ENCODE data around the gene TOP1.
A peak's percentile ranks its signal among the peaks of the same experiment; 100 is the strongest.

Gene TOP1

DNA sequence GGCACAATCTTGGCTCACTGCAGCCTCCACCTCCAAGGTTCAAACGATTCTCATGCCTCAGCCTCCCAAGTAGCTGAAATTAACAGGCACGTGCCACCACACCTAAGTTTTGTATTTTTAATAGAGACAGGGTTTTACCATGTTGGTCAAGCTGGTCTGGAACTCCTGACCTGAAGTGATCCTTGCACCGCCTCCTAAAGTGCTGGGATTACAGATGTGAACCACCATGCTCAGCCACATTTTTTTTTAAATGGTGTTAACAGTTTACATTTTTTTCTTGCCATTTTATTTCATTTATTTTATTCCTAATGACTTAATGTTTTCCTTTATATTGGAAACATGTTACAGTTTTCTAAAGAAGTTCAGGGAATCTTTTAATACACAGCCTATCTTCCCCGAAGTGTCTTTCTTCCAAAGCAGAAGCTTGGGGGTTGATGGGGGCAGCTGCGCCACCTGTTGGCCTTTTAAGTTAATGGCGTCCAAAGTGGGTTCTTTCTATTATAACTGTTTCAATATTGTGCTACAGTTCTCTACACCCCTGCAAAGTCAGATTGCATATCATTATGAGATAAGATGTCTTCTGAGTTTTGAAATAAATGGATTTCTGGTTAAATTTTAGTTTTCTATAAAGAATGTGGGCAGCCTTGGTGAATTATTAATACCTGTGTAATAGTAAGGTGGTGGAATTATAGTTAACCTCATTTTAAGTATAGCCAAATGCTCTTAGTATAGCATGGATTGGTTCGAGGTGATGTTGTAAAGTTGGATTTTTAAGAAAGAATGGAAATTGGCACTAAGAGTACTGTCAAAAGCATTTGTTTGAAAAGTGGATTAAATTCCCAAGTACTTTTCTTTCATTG lies 66.7 kb downstream of the TOP1 start:
- Histone ChIP-seq H3K27me3 (replicated peaks; ENCODE audit: insufficient read depth, low read length) (no peaks in the 10 kb centered on the region), H3K27ac (ENCODE audit: low read length) (no peak overlapping the region), H3K4me3 (ENCODE audit: low read length) (no peak overlapping the region), H3K4me2 (ENCODE audit: low read depth, low read length) (no peak overlapping the region), H3K9ac (ENCODE audit: low read length) (no peak overlapping the region), H3K9me2 (replicated peaks; ENCODE audit: insufficient read depth, low read length) (no peaks in the 10 kb centered on the region), H3K9me3 (replicated peaks; ENCODE audit: insufficient read depth, low read length) (no peaks in the 10 kb centered on the region), H3K4me1 (ENCODE audit: low read length) (no peaks in the 10 kb centered on the region), H3K79me2 (ENCODE audit: low read length) (peaks cover 4% of the 10 kb centered on the region; the same call in 1 of the 2 replicates), H2AFZ (ENCODE audit: low read length) (no peak overlapping the region), H3K36me3 (replicated peaks; ENCODE audit: insufficient read depth, low read length) (peaks cover 11% of the 10 kb centered on the region), H3F3A (ENCODE audit: insufficient read depth, low read length) (peaks cover 13% of the 10 kb centered on the region; the same call in 1 of the 2 replicates), H4K20me1 (ENCODE audit: insufficient read depth, low read length) (no peaks in the 10 kb centered on the region)
- DNase-seq = peak; percentile 58
- TF ChIP-seq EZH2 (optimal IDR thresholded peaks at IDR 0.05; ENCODE audit: low read depth, low read length) (no peak), EZH2phosphoT487 (IDR thresholded peaks at IDR 0.05; ENCODE audit: low read length) (no peak)
- TF ChIP-seq, protein P1, sequence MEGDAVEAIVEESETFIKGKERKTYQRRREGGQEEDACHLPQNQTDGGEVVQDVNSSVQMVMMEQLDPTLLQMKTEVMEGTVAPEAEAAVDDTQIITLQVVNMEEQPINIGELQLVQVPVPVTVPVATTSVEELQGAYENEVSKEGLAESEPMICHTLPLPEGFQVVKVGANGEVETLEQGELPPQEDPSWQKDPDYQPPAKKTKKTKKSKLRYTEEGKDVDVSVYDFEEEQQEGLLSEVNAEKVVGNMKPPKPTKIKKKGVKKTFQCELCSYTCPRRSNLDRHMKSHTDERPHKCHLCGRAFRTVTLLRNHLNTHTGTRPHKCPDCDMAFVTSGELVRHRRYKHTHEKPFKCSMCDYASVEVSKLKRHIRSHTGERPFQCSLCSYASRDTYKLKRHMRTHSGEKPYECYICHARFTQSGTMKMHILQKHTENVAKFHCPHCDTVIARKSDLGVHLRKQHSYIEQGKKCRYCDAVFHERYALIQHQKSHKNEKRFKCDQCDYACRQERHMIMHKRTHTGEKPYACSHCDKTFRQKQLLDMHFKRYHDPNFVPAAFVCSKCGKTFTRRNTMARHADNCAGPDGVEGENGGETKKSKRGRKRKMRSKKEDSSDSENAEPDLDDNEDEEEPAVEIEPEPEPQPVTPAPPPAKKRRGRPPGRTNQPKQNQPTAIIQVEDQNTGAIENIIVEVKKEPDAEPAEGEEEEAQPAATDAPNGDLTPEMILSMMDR (IDR thresholded peaks at IDR 0.05; ENCODE audit: low read length) = peak; percentile 91

DNA sequence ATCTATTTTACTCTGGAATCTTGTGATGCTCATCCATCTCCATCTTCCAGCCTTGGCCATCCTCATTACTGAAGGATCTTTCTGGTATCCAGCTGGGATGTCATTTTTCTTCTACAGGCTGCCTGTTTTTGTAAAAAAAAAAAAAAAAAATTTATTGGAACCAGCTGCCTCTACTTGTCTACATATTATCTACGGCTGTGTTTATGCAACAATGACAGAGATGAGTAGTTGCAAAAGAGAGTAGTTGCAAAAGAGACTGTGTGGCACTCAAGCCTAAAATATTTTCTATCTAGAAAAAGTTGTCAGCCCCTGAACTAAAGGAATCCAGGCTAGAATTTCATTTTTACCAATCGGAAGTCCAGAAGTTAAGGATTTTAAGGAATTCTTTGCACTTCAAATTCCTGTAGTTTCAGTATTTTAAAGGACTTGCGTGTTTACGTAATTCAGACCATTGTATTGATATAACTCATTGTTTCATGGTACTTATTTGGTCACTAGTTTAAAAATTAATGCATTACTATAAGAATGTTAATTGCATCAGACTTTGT lies 70.2 kb downstream of the TOP1 start:
- Histone ChIP-seq H3K9ac (ENCODE audit: low read length) (no peak overlapping the region), H3K4me3 (ENCODE audit: low read length) (no peak overlapping the region), H3F3A (ENCODE audit: insufficient read depth, low read length) (peaks cover 8% of the 10 kb centered on the region; the same call in 1 of the 2 replicates), H2AFZ (ENCODE audit: low read length) (no peak overlapping the region), H3K27me3 (replicated peaks; ENCODE audit: insufficient read depth, low read length) (no peaks in the 10 kb centered on the region), H3K9me3 (replicated peaks; ENCODE audit: insufficient read depth, low read length) (no peaks in the 10 kb centered on the region), H3K36me3 (replicated peaks; ENCODE audit: insufficient read depth, low read length) (peaks cover 18% of the 10 kb centered on the region), H3K27ac (ENCODE audit: low read length) (no peak overlapping the region), H3K79me2 (ENCODE audit: low read length) (peaks cover 4% of the 10 kb centered on the region; the same call in 1 of the 2 replicates), H3K9me2 (replicated peaks; ENCODE audit: insufficient read depth, low read length) (no peaks in the 10 kb centered on the region), H3K4me2 (ENCODE audit: low read depth, low read length) (no peak overlapping the region), H3K4me1 (ENCODE audit: low read length) (no peaks in the 10 kb centered on the region), H4K20me1 (ENCODE audit: insufficient read depth, low read length) (no peaks in the 10 kb centered on the region)
- TF ChIP-seq EZH2 (optimal IDR thresholded peaks at IDR 0.05; ENCODE audit: low read depth, low read length) = no peak
- TF ChIP-seq, protein P1 (IDR thresholded peaks at IDR 0.05; ENCODE audit: low read length) = no peak
- no peak for TF ChIP-seq EZH2phosphoT487 (IDR thresholded peaks at IDR 0.05; ENCODE audit: low read length)
- DNase-seq = no peak

DNA sequence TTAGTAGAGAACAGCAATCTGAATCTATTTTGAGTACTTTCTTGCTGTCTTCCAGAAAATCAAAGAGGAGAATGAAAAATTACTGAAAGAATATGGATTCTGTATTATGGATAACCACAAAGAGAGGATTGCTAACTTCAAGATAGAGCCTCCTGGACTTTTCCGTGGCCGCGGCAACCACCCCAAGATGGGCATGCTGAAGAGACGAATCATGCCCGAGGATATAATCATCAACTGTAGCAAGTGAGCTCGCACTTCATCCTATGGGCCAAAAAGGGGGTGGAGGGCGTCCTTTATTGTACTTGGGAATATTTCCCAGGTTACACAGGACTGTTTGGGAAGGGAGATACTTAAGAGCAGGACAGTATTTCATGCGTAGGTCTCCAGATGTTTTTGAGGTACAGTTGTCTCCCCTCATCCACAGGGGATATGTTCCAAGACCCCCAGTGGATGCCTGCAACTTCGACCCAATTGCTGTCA lies 71.4 kb downstream of the TOP1 start:
- Histone ChIP-seq H3K36me3 (replicated peaks; ENCODE audit: insufficient read depth, low read length) (peaks cover 18% of the 10 kb centered on the region), H3K4me3 (ENCODE audit: low read length) (no peak overlapping the region), H3K4me2 (ENCODE audit: low read depth, low read length) (no peak overlapping the region), H3K4me1 (ENCODE audit: low read length) (no peaks in the 10 kb centered on the region), H3K27me3 (replicated peaks; ENCODE audit: insufficient read depth, low read length) (no peaks in the 10 kb centered on the region), H3F3A (ENCODE audit: insufficient read depth, low read length) (no peaks in the 10 kb centered on the region), H3K27ac (ENCODE audit: low read length) (no peak overlapping the region), H3K9me3 (replicated peaks; ENCODE audit: insufficient read depth, low read length) (no peaks in the 10 kb centered on the region), H3K9me2 (replicated peaks; ENCODE audit: insufficient read depth, low read length) (no peaks in the 10 kb centered on the region), H3K9ac (ENCODE audit: low read length) (no peak overlapping the region), H2AFZ (ENCODE audit: low read length) (no peak overlapping the region), H3K79me2 (ENCODE audit: low read length) (peaks cover 4% of the 10 kb centered on the region; the same call in 1 of the 2 replicates), H4K20me1 (ENCODE audit: insufficient read depth, low read length) (no peaks in the 10 kb centered on the region)
- TF ChIP-seq EZH2phosphoT487 (IDR thresholded peaks at IDR 0.05; ENCODE audit: low read length) (no peak), EZH2 (optimal IDR thresholded peaks at IDR 0.05; ENCODE audit: low read depth, low read length) (no peak)
- TF ChIP-seq, protein P1 (IDR thresholded peaks at IDR 0.05; ENCODE audit: low read length) = no peak
- no peak for DNase-seq
